ENCODE data around the gene GH1.

GRCh38 chr17:63967953-63968352 lies 49.3 kb upstream of the GH1 start:
- no peak for TF ChIP-seq EZH2 (IDR thresholded peaks at IDR 0.05; ENCODE audit: borderline replicate concordance, insufficient read depth, low read depth, low read length, poor library complexity, severe bottlenecking)
- no peak for TF ChIP-seq CTCF (IDR thresholded peaks at IDR 0.05)
